Effector memory CD4-positive, alpha-beta T cell (primary cell): ENCODE measurements around the gene LBR.

ENCODE experiments used
- DNase-seq, 3 donors: peaks; one replicate each; pipeline ENCODE4 v3.0.0-alpha.2; 2020
- H3K27ac ChIP-seq: 2 replicates; pipeline ENCODE4 v1.7.0; 2013; ENCODE audit warnings: mild to moderate bottlenecking, low read length, moderate library complexity; ENCODE audit not compliant: insufficient read depth, poor library complexity, severe bottlenecking
- H3K27me3 ChIP-seq: replicated peaks from 2 replicates; pipeline ENCODE4 v1.7.0; 2013; ENCODE audit warnings: mild to moderate bottlenecking, low read length; ENCODE audit not compliant: insufficient read depth, control insufficient read depth, poor library complexity, severe bottlenecking
- H3K36me3 ChIP-seq: 2 replicates; pipeline ENCODE4 v1.7.0; 2013; ENCODE audit warnings: mild to moderate bottlenecking, low read length, moderate library complexity; ENCODE audit not compliant: control insufficient read depth, insufficient read depth
- H3K4me1 ChIP-seq: 2 replicates; pipeline ENCODE4 v1.7.0; 2013; ENCODE audit warnings: low read length, mild to moderate bottlenecking; ENCODE audit not compliant: control insufficient read depth, insufficient read depth, poor library complexity, severe bottlenecking
- H3K4me3 ChIP-seq: 2 replicates; pipeline ENCODE4 v1.7.0; 2013; ENCODE audit warnings: low read length, low read depth, mild to moderate bottlenecking; ENCODE audit not compliant: insufficient read depth, poor library complexity, severe bottlenecking
- H3K9me3 ChIP-seq: 2 replicates; pipeline ENCODE4 v1.7.0; 2013; ENCODE audit warnings: mild to moderate bottlenecking, low read length, moderate library complexity; ENCODE audit not compliant: control insufficient read depth

Gene LBR

DNA sequence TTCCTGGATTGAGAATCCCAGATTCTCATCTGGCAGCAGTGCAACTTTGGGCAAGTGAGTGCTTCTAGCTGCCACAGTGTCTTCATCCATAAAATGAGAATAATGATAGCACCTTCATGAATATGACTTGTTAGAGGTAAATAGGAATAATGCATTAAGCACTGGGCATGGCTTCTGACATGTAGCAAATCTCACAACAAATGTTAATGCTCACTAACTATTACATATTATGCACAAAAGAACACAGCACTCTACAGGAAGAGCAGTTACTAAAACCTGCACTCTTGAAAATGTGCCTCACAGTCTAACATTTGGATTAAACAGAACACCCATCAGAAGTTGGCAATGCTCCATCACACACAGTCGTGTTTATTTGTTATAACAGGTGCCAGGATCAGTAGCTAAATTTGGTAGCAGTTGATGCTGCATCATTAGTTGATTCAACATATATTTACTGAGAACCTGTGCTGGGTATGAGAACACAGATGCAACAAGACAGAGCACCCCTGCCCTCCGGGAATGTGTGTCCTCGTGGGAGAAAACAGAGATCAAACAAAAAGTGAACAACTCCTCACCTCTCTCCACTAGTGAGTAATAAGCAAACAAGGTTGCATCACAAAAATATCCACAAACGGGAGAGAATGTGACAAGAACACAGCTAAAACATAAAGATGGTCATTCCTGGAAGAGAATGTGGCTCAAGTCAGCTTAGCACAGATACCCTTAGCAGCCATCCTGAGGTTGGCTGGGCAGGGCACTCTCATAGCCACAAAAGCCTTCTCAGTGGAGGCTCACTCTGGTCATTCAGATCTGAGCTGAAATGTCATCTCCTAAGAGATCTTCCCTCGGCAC is 26.2 kb upstream of the LBR start:
- Histone ChIP-seq H3K36me3 (no peaks in the 10 kb centered on the region), H3K4me3 (no peak overlapping the region), H3K27ac (no peak overlapping the region), H3K4me1 (no peaks in the 10 kb centered on the region), H3K9me3 (no peaks in the 10 kb centered on the region), H3K27me3 (no peaks in the 10 kb centered on the region)
- no peak for DNase-seq

DNA sequence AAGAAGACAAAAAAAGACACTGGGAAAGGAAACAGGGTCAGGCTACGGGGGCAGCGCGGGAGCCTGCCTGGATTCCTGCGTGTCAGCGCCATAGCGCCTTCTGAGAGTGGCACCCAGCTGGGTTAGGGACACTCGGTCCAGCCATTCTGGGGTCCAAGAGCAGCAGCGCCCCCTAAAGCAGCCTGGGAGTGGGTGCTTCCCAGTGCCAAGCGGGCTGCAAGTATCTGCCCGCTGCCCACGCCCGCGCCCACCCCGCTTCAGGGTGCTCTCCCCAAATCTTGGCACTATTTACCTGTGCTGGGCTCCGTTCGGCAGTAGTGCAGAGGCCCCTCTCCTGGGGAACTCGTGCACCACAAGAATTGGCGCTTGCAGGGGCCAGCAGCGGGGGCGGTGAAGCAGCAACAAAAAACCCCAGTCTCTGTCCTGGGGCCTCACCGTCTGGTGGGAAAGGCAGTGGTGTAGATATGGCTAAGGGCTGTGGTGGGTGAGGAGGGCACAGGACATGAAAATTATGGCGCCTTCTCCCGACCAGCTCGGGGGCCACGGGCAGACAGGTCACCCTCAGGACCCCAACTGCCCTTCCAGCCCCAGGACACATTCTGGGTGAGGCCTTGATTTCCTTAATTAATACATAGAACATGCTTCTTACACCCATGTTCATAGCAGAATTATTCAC is 24.1 kb upstream of the LBR start:
- Histone ChIP-seq H3K36me3 (no peaks in the 10 kb centered on the region), H3K4me1 (peaks cover under 1% of the 10 kb centered on the region)
- no peak for DNase-seq

DNA sequence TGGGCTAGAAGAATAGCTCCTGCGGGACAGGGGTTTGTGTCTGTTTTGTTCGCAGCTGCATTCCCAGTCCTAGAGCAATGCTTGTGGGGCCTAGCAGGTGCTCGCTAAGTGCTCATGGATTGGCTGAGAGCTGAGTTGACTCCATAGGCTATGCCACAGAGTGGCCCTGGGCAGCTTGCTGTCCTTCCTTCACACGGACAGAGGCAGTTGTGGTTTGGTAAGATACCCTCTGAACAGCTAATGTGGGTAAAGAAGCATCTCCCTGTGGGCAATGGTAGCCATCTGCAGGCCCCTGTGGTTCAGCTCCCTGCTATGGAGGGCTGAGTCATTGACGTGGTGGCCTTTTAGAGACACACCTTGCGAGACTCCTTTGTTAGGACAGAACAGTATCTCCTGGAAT is 23.5 kb upstream of the LBR start:
- no peaks in the 10 kb centered on the region for H3K9me3 ChIP-seq
- peaks cover 6% of the 10 kb centered on the region for H3K4me1 ChIP-seq
- no peak for DNase-seq
- no peaks in the 10 kb centered on the region for H3K27me3 ChIP-seq
- no peak overlapping the region for H3K4me3 ChIP-seq
- no peak overlapping the region for H3K27ac ChIP-seq
- no peaks in the 10 kb centered on the region for H3K36me3 ChIP-seq

More for the DNA sequence above, 24.1 kb upstream of the LBR start:
- Histone ChIP-seq H3K27ac (no peak overlapping the region), H3K9me3 (no peaks in the 10 kb centered on the region), H3K4me3 (no peak overlapping the region), H3K27me3 (no peaks in the 10 kb centered on the region)

DNA sequence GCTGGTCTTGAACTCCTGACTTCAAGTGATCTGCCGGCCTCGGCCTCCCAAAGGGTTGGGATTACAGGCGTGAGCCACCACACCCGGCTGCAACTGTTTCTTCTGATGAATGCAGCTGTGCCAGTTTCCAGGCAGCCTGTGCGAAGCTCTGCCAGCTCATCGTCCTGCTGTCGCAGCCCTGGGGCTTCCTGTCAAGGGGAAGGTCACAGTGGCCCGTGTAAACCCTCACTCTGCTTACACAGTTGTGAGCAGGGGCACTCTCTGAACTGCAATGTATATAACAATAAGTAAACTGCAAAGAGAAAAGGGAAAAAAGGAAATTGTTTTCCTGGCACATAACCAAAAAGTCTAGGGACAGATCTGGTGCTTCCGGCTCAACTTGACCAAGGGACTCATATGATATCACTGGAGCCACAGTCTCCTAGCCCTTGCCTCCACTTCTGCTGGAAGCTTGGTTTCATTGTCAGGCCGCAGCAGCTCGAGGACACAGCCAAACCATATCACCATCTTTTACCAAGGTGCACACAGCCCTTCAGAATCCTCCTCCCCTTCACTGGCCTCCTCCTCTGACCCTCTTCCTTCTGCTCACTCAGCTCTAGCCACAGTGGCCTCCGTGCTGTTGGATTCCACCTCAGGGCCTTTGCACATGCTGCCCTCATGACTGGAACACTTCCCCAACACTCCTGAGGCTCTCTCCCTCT is 22.8 kb upstream of the LBR start:
- Histone ChIP-seq H3K36me3 (no peaks in the 10 kb centered on the region), H3K9me3 (no peaks in the 10 kb centered on the region), H3K4me1 (peaks cover 13% of the 10 kb centered on the region), H3K4me3 (no peak overlapping the region), H3K27ac (no peak overlapping the region), H3K27me3 (no peaks in the 10 kb centered on the region)
- no peak for DNase-seq

DNA sequence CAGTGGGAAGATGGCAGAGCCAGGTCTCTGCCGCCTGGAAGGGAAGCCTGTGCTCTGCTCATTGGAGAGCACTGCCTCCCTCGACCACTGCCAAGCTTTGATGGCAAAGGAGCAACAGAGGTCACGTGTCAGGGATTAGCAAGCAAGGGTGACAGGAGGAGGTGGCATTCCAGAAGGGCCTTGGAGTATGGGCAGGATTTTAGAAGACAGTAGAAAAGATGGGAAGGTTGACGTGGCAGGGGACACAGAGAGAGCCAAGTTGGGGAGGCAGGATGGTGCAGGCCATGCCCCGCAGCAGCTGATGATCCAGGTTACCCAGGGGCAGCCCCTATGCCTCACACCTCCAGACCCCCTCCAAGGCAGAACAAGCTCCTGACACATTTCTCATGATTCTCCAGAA is 21.9 kb upstream of the LBR start:
- Histone ChIP-seq H3K9me3 (no peaks in the 10 kb centered on the region), H3K4me3 (no peak overlapping the region), H3K4me1 (peaks cover 16% of the 10 kb centered on the region), H3K36me3 (no peaks in the 10 kb centered on the region), H3K27me3 (no peaks in the 10 kb centered on the region), H3K27ac (no peak overlapping the region)
- DNase-seq, result no peak

DNA sequence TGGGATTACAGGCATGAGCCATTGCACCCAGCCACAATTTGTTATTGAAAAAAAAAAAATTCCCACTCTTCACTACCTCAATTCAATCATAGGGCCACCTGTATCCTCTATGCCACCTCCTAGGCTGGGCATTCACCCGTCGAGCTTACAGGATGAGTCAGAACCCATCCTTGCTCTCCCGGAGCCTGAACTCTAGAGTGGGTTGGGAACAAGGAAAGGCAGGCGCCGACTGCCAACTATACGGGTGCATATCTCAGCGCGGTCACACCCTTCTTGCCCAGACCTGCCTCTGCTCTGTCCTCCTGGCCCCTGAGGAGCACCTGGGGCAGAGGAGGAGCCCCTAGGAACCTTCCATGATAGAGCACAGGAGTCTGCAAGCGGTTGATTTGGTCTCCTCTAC is 21.4 kb upstream of the LBR start:
- Histone ChIP-seq H3K36me3 (no peaks in the 10 kb centered on the region), H3K27ac (no peak overlapping the region), H3K4me3 (no peak overlapping the region), H3K27me3 (no peaks in the 10 kb centered on the region), H3K4me1 (peaks cover 21% of the 10 kb centered on the region), H3K9me3 (no peaks in the 10 kb centered on the region)
- no peak for DNase-seq

DNA sequence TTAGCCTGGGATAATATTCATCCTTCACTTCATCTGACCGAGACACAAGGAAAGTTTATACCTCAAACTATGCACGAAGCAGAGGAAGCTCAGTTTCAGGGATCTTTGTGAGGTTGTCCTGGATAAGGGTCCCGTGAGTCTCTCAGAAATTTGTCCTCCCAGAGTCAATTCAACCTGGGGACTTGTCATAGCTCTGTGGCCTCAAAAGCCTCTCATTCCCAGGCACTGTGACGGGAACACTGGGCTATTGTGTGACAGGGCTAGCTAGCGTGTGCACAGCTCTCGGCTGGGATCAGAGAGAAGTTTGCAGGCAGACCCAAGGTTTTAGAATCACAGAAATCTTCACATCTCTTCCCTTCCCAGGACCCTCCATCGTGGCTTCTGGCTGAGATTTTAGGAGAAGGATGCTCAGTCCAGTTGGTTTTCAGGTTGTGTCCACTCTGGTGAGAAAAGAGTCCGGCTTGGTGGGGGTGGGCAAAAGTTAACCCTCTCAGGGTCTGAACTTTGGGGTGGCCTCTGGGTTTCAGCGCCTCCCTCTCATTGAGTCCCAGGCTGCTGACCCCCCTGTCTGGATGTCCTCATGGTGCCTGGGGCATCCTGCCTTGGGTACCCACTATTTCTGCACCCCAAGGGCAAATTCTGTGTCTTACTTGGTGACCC is 20.4 kb upstream of the LBR start:
- H3K27me3 ChIP-seq, result no peaks in the 10 kb centered on the region
- peaks cover 21% of the 10 kb centered on the region for H3K4me1 ChIP-seq
- H3K27ac ChIP-seq, result no peak overlapping the region
- no peak overlapping the region for H3K4me3 ChIP-seq
- no peaks in the 10 kb centered on the region for H3K9me3 ChIP-seq
- DNase-seq, result no peak
- no peaks in the 10 kb centered on the region for H3K36me3 ChIP-seq

DNA sequence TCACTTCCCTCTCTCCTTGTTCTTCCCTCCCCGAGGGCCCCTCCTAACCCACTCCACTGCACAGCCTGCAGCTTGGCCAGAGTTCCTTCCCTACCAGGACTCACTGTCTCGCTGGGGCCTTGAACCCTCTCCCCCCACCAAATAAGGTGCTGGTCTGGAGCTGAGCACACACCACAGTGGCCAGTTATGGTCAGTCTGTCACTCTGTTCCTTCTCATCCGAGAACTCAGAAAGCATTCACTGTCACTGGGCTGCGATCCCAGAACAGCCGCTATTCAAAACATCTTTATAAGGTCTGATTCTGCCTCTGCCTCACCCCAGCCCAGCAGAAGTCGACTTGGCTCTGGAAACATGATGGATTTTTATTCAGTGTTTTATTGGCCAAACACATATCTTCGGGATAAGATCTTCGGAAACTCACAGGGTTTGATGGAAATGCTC is 19.8 kb upstream of the LBR start:
- Histone ChIP-seq H3K9me3 (no peaks in the 10 kb centered on the region), H3K36me3 (no peaks in the 10 kb centered on the region), H3K4me1 (peaks cover 21% of the 10 kb centered on the region), H3K27me3 (no peaks in the 10 kb centered on the region), H3K4me3 (no peak overlapping the region), H3K27ac (no peak overlapping the region)
- DNase-seq, result no peak

DNA sequence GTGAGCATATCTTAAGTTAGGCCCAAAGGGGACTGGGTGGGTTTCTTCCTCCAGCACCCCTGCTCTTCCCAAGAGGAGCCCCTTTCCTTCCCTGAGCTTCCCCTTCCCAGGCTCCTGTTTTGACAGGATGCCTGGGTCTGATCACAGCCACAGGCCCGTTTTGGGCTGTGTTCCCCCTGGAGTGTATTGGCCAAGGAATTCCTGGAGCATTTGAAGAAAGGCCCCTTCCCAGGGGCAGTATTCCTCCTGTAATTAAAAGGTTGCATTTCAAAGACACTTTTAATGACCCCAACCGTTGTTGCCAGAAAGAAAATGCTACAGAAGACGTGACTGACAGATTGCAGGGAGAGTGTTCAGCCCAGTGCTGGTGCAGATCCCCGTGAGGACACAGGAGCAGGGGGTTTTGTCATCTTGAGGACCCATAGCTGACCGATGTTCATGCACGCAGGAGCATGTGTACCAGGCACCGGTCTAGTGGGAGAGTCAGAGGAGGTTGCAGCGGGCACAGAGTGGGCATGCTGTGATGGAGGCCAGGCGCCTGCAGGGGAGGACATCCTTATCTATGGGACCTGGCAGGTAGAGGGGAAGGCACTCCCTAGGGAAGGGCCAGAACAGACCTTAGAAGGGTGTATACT is 19.3 kb upstream of the LBR start:
- Histone ChIP-seq H3K27ac (no peak overlapping the region), H3K4me3 (no peak overlapping the region), H3K27me3 (no peaks in the 10 kb centered on the region), H3K4me1 (peaks cover 24% of the 10 kb centered on the region), H3K36me3 (no peaks in the 10 kb centered on the region), H3K9me3 (no peaks in the 10 kb centered on the region)
- no peak for DNase-seq
